Central memory CD4-positive, alpha-beta T cell (primary cell): ENCODE data around the gene ITPA.
A peak's percentile ranks its signal among the peaks of the same experiment; 100 is the strongest.

Experiments used
- DNase-seq: peaks from one replicate; pipeline ENCODE4 v3.0.0; 2022

Gene ITPA

GRCh38 chr20:3229158-3229557, 19.9 kb downstream of the ITPA start:
- no peak for DNase-seq

- no peak for DNase-seq
These were observed 20.5 kb downstream of the ITPA start for GRCh38 chr20:3229798-3230197.

- no peak for DNase-seq
These were observed 21.8 kb downstream of the ITPA start for GRCh38 chr20:3231116-3231515.

- DNase-seq: no peak
These were observed 22.7 kb downstream of the ITPA start for GRCh38 chr20:3231889-3232588.

GRCh38 chr20:3233131-3233990, 24.1 kb downstream of the ITPA start:
- DNase-seq: no peak

GRCh38 chr20:3233991-3234498, 24.7 kb downstream of the ITPA start:
- no peak for DNase-seq

- DNase-seq: no peak
These were observed 26.5 kb downstream of the ITPA start for GRCh38 chr20:3235666-3236324.

- DNase-seq: no peak
These were observed 28.0 kb downstream of the ITPA start for GRCh38 chr20:3237011-3237957.

GRCh38 chr20:3237958-3238615, 28.8 kb downstream of the ITPA start:
- no peak for DNase-seq

- DNase-seq: peak; percentile 43
These were observed 29.3 kb downstream of the ITPA start for GRCh38 chr20:3238616-3239025.

- DNase-seq: peak; percentile 12
These were observed 29.9 kb downstream of the ITPA start, which contains the start of gene SLC4A11 for GRCh38 chr20:3239026-3239866. Gene SLC4A11, minus strand, starts transcription at chr20:3239190. Its CDS starts 53 bp downstream, at chr20:3239137.

GRCh38 chr20:3239867-3240775, 30.8 kb downstream of the ITPA start:
- DNase-seq: no peak

- no peak for DNase-seq
These were observed 31.6 kb downstream of the ITPA start for GRCh38 chr20:3240776-3241363.

- no peak for DNase-seq
These were observed 32.9 kb downstream of the ITPA start for GRCh38 chr20:3242172-3242692.

GRCh38 chr20:3243718-3244358, 34.5 kb downstream of the ITPA start:
- DNase-seq: no peak

- DNase-seq: no peak
These were observed 35.3 kb downstream of the ITPA start for GRCh38 chr20:3244613-3245012.

GRCh38 chr20:3245156-3245555, 35.9 kb downstream of the ITPA start:
- DNase-seq: no peak

GRCh38 chr20:3245711-3246110, 36.4 kb downstream of the ITPA start:
- DNase-seq: no peak
